HG02759 (cell line): ENCODE results near the gene UPK3B.
"Not testable (repeated sequence)": the region's sequence is repeated elsewhere in the genome, so short reads cannot be mapped to it uniquely, and the experiment has no call there.

ENCODE experiments used
- ATAC-seq: cut with Tn5 transposase; IDR thresholded peaks from one replicate; pipeline ENCODE4 v1.9.1; 2021; ENCODE audit warnings: mild to moderate bottlenecking, moderate library complexity; ENCODE audit not compliant: unreplicated experiment

The UPK3B gene

GRCh38 chr7:76487969-76488368 is 22.4 kb upstream of the UPK3B start:
- not testable (repeated sequence) for ATAC-seq

GRCh38 chr7:76492139-76492538 is 18.2 kb upstream of the UPK3B start:
- ATAC-seq, result not testable (repeated sequence)

GRCh38 chr7:76495717-76496116 is 14.6 kb upstream of the UPK3B start:
- not testable (repeated sequence) for ATAC-seq

- not testable (repeated sequence) for ATAC-seq
These were observed 12.3 kb upstream of the UPK3B start for GRCh38 chr7:76497918-76498582.

GRCh38 chr7:76498583-76499200 is 11.7 kb upstream of the UPK3B start:
- not testable (repeated sequence) for ATAC-seq

GRCh38 chr7:76499201-76499923 is 11.0 kb upstream of the UPK3B start:
- ATAC-seq, result peak; percentile 2

GRCh38 chr7:76499924-76500241 is 10.5 kb upstream of the UPK3B start:
- ATAC-seq, result peak; percentile 72

- not testable (repeated sequence) for ATAC-seq
These were observed 8.1 kb upstream of the UPK3B start for GRCh38 chr7:76502224-76502623.

GRCh38 chr7:76502836-76503235 is 7.5 kb upstream of the UPK3B start:
- ATAC-seq, result not testable (repeated sequence)

GRCh38 chr7:76503244-76503643 is 7.1 kb upstream of the UPK3B start:
- not testable (repeated sequence) for ATAC-seq

- not testable (repeated sequence) for ATAC-seq
These were observed 5.8 kb upstream of the UPK3B start for GRCh38 chr7:76504351-76505167.

GRCh38 chr7:76505168-76506080 is 4.9 kb upstream of the UPK3B start:
- no peak for ATAC-seq

- no peak for ATAC-seq
These were observed 4.3 kb upstream of the UPK3B start for GRCh38 chr7:76506081-76506440.

GRCh38 chr7:76506643-76507042 is 3.7 kb upstream of the UPK3B start:
- ATAC-seq, result not testable (repeated sequence)

GRCh38 chr7:76507723-76508406 is 2.5 kb upstream of the UPK3B start:
- no peak for ATAC-seq

- not testable (repeated sequence) for ATAC-seq
These were observed 1.0 kb downstream of the UPK3B start for GRCh38 chr7:76511200-76511910.

- not testable (repeated sequence) for ATAC-seq
These were observed 1.8 kb downstream of the UPK3B start for GRCh38 chr7:76511911-76512885.
